Nephron progenitor cell (in vitro differentiated cells): ENCODE measurements around the gene ATG2A.

Source experiments
- DNase-seq: peaks from one replicate; pipeline ENCODE4 v3.0.0; 2021
- H3K27ac Mint-ChIP-seq: 2 replicates; pipeline ENCODE4 v1.8.0; 2021; ENCODE audit warnings: mild to moderate bottlenecking, moderate library complexity, mixed read lengths
- H3K27me3 Mint-ChIP-seq: 2 replicates; pipeline ENCODE4 v1.8.0; 2021; ENCODE audit warnings: mild to moderate bottlenecking, low read depth, mixed read lengths; ENCODE audit not compliant: poor library complexity
- H3K36me3 Mint-ChIP-seq: 2 replicates; pipeline ENCODE4 v1.8.0; 2021; ENCODE audit warnings: low read depth, mixed read lengths
- H3K4me1 Mint-ChIP-seq: 2 replicates; pipeline ENCODE4 v1.8.0; 2021; ENCODE audit warnings: mixed read lengths
- H3K4me3 Mint-ChIP-seq: 2 replicates; pipeline ENCODE4 v1.8.0; 2021; ENCODE audit warnings: mild to moderate bottlenecking, moderate library complexity, mixed read lengths
- H3K9me3 Mint-ChIP-seq: 2 replicates; pipeline ENCODE4 v1.8.0; 2021; ENCODE audit warnings: mild to moderate bottlenecking, moderate library complexity, mixed read lengths
- TF ChIP-seq, protein P1 (sequence below): fragments of 200-600 bp; sonication (generic); IDR thresholded peaks from 2 replicates; pipeline ENCODE4 v1.5.0; 2021; ENCODE audit warnings: antibody characterized with exemption

The ATG2A gene

DNA sequence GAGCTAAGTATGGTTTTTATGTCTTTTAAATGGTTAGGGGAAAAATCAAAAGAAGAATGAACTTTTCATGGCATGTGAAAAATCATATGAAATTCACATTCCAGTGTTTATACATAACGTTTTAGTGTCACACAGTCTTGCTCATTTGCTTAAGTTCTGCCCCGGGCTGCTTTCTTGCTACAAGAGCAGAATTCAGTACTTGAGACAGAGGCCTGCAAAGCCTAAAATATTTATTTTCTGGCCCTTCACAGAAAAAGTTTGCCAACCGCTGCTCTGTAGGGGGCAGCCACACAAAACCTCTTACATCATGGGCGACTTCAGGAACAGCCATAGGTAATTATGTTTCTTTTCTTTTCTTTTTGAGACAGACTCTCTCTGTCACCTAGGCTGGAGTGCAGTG is 1.0 kb upstream of the ATG2A start:
- TF ChIP-seq, protein P1, sequence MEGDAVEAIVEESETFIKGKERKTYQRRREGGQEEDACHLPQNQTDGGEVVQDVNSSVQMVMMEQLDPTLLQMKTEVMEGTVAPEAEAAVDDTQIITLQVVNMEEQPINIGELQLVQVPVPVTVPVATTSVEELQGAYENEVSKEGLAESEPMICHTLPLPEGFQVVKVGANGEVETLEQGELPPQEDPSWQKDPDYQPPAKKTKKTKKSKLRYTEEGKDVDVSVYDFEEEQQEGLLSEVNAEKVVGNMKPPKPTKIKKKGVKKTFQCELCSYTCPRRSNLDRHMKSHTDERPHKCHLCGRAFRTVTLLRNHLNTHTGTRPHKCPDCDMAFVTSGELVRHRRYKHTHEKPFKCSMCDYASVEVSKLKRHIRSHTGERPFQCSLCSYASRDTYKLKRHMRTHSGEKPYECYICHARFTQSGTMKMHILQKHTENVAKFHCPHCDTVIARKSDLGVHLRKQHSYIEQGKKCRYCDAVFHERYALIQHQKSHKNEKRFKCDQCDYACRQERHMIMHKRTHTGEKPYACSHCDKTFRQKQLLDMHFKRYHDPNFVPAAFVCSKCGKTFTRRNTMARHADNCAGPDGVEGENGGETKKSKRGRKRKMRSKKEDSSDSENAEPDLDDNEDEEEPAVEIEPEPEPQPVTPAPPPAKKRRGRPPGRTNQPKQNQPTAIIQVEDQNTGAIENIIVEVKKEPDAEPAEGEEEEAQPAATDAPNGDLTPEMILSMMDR = no peak
- Mint-ChIP-seq H3K36me3 (peaks cover 5% of the 10 kb centered on the region), H3K27me3 (peaks cover 4% of the 10 kb centered on the region), H3K27ac (peak overlapping the region; percentile 99), H3K4me3 (peak overlapping the region; percentile 91), H3K4me1 (peaks cover 59% of the 10 kb centered on the region), H3K9me3 (no peaks in the 10 kb centered on the region)
- DNase-seq = no peak

DNA sequence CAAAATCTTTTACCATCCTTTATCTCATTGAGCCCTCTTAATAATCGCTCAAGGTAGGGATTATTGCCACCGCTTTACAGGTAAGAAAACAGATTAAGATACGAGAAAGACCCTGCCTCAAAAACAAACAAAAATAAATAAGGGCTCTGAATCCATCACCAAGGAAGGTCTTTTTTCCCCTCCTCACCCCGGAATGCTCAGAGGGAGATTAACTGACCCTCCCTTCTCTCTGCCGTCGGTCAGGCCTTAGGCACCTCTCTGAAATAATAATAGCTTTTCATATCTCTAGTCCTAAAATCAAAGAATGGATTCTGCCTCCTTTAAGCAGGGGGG is 620 bp upstream of the ATG2A start:
- H3K4me3 Mint-ChIP-seq = peak overlapping the region; percentile 91
- H3K27ac Mint-ChIP-seq = peak overlapping the region; percentile 99
- H3K9me3 Mint-ChIP-seq = no peaks in the 10 kb centered on the region
- peaks cover 5% of the 10 kb centered on the region for H3K36me3 Mint-ChIP-seq
- peaks cover 4% of the 10 kb centered on the region for H3K27me3 Mint-ChIP-seq
- H3K4me1 Mint-ChIP-seq = peaks cover 56% of the 10 kb centered on the region
- no peak for DNase-seq
- TF ChIP-seq, protein P1 = no peak

DNA sequence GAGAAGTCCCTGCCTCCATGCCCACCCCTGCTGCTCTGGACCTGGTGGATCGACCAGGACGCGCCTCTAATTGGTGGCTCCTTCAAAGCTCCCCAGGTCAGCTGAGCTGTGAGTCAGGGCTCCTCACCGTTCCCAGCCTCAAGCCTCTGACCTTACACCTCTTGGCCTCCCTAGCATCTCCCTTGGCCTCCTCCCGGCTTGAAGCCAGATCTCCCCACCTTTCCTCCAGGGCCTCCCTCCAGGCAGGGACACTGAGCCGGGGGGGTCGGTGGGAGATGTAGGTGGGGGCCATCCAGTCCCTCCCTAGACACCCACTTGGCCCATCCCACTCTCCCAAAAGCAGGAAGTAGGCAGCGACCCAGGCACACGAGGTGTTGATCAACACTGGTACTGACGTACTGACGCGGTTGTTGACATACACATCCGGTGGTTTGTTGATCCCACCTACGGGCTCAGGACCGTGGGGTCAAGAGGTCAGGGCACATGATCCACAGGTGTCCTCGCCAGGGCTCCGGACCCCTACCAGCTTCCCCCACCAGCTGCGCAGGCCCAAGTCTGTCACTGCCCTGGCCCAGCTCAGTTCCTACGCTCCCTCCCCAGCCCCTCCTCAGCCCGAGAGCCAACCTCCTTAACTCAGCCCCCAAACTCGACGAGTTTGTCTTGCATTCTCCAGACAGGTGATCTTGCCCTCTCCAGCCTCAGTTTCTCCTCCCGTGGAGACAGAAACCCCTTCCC is 802 bp downstream of the ATG2A start:
- H3K27me3 Mint-ChIP-seq = peaks cover 4% of the 10 kb centered on the region
- peaks cover 50% of the 10 kb centered on the region for H3K4me1 Mint-ChIP-seq
- H3K36me3 Mint-ChIP-seq = peaks cover 11% of the 10 kb centered on the region
- peak; percentile 35 for DNase-seq
- no peaks in the 10 kb centered on the region for H3K9me3 Mint-ChIP-seq
- peak overlapping the region; percentile 97 for H3K27ac Mint-ChIP-seq
- TF ChIP-seq, protein P1 = no peak
- peak overlapping the region; percentile 91 for H3K4me3 Mint-ChIP-seq

DNA sequence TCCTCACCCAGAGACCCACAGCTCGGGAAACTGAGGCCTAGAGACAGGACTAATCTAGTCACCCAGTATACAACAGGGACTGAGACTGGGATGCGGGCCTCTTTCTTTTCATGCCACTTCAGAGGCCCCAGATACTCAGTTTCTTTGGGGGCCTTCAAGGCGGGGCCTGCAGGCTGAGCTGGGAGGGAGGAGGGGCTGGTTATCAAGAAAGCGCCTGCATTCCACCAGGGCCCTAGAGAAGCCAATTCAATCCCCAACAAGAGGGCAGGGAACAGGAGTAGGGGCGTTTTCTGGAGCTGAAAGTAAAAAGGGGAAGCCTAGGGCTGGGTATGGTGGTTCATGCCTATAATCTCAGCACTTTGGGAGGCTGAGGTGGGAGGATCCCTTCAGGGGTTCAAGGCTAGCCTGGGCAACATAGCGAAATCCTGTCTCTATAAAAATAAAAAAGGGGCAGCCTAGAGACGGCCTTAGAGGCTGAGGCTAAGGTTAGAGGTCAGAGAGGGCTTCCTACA is 1.6 kb downstream of the ATG2A start:
- TF ChIP-seq, protein P1 = no peak
- Mint-ChIP-seq H3K4me3 (peak overlapping the region; percentile 91), H3K36me3 (peaks cover 11% of the 10 kb centered on the region), H3K27me3 (peaks cover 4% of the 10 kb centered on the region), H3K27ac (no peak overlapping the region), H3K4me1 (peaks cover 46% of the 10 kb centered on the region), H3K9me3 (no peaks in the 10 kb centered on the region)
- no peak for DNase-seq

DNA sequence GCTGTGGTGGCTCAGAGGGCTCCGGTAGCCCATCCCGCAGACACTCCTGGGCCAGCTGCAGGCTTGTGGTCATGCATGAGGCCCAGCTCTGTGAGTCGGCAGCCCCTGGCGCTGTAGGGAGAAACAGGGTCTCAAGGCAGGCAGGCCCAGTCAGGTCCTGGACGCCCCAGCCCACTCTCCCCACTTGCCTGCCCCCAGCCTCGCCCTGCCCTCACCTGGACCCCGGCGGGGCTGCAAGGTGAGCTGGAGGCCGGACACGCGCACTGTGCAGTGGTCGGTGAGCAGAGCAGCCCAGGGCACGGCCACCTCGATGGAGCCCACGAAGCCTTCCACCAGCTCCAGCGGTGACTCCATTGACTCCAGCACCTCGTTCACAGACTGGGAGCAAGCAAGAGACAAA is 2.9 kb downstream of the ATG2A start:
- Mint-ChIP-seq H3K9me3 (no peaks in the 10 kb centered on the region), H3K27ac (peak overlapping the region; percentile 91), H3K4me1 (peaks cover 33% of the 10 kb centered on the region), H3K36me3 (peaks cover 11% of the 10 kb centered on the region), H3K4me3 (no peak overlapping the region), H3K27me3 (no peaks in the 10 kb centered on the region)
- TF ChIP-seq, protein P1 = no peak
- no peak for DNase-seq

DNA sequence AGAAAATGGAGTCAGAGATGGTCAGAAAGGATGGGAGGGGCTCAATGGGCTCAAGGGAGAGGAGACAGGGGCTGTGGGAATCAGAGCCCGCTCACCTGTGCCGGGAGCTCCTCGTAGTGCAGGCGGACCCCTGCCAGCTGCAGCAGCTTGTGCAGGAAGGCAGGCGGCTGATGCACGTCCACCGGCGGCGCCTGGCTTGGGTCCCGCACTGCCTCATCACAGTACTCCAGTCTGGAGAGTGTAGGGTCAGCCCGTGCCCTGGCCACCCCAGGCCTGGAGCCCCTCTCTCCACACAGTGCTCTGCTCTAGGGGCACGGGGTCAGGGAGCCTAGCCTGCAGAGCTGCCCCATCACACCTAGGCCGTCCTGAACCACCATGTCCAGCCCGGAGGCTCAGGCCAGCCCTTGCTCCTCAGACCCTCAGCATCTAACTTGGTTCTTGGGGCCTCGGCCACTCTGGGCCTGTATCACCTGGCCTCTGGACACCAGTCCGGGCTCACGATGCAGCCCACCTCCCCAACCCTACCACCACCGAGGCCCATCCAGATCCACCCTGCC is 3.8 kb downstream of the ATG2A start:
- H3K36me3 Mint-ChIP-seq = peaks cover 11% of the 10 kb centered on the region
- H3K4me3 Mint-ChIP-seq = no peak overlapping the region
- H3K27me3 Mint-ChIP-seq = no peaks in the 10 kb centered on the region
- H3K4me1 Mint-ChIP-seq = peaks cover 33% of the 10 kb centered on the region
- no peak for DNase-seq
- H3K27ac Mint-ChIP-seq = no peak overlapping the region
- TF ChIP-seq, protein P1 = no peak
- no peaks in the 10 kb centered on the region for H3K9me3 Mint-ChIP-seq
